ENCODE results near the gene LILRB4. TPM values are rescaled to one million over a fixed set of nuclear protein-coding genes. Genes with fewer than 3 reads are reported as not detected.
"Not testable (repeated sequence)": the region's sequence is repeated elsewhere in the genome, so short reads cannot be mapped to it uniquely, and the experiment has no call there.

LILRB4 gene
- total RNA-seq, 2 experiments from 2014 or later: 0.82 to 3.0 TPM

DNA sequence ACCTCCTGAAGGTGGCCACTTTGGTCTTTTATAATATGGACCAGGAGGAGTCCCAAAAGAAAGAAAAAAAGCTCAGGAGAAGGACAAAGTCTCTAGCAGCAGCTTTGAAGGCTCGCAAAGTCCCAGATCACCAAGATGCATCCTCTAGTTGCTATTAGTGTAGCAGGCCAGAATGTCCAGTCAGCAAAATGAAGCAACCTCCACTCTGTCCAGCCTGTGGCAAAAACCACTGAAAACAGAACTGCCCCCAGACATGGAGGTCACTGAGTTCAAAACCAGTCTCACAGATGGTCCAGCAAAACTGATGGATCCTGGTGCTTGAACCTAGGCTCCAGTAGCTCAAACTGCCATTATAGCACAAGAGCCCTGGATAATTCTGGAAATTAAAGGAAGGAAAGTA is 10.4 kb downstream of the LILRB4 start:
- no peak for DNase-seq (ENCODE audit: low spot score)
- Histone ChIP-seq H3K4me1 (ENCODE audit: insufficient read depth, low read length, poor library complexity, severe bottlenecking) (no peaks in the 10 kb centered on the region), H3K4me2 (ENCODE audit: low read length) (no peak overlapping the region), H2AFZ (ENCODE audit: low read length) (no peak overlapping the region), H3K79me2 (ENCODE audit: insufficient read depth, low read depth, low read length) (no peaks in the 10 kb centered on the region), H3K27ac (ENCODE audit: low read depth, low read length, poor library complexity, severe bottlenecking) (no peak overlapping the region), H3K9me3 (ENCODE audit: low read length) (no peaks in the 10 kb centered on the region), H4K20me1 (ENCODE audit: insufficient read depth, low read length) (no peaks in the 10 kb centered on the region), H3K9me2 (ENCODE audit: insufficient read depth, low read length) (no peaks in the 10 kb centered on the region), H3K36me3 (ENCODE audit: insufficient read depth, low read length) (no peaks in the 10 kb centered on the region), H3K4me3 (ENCODE audit: low read depth, low read length, poor library complexity, severe bottlenecking) (no peak overlapping the region)
- BruUV-seq (replicated peaks): no TSS peak
- intact Hi-C loops (cut with micrococcal nuclease; ENCODE audit: unreplicated experiment): no loop called here
- ChIA-PET POLR2A (no interaction called here), CTCF (ENCODE audit: unreplicated experiment) (interaction anchor here (0.8 kb wide), 1 partner anchor 9 kb away, joined by 3 read pairs; no protein-coding TSS in a partner anchor)
- TF ChIP-seq EZH2phosphoT487 (IDR thresholded peaks at IDR 0.05; ENCODE audit: borderline replicate concordance, low read depth, low read length): no peak
- TF ChIP-seq, protein P1, sequence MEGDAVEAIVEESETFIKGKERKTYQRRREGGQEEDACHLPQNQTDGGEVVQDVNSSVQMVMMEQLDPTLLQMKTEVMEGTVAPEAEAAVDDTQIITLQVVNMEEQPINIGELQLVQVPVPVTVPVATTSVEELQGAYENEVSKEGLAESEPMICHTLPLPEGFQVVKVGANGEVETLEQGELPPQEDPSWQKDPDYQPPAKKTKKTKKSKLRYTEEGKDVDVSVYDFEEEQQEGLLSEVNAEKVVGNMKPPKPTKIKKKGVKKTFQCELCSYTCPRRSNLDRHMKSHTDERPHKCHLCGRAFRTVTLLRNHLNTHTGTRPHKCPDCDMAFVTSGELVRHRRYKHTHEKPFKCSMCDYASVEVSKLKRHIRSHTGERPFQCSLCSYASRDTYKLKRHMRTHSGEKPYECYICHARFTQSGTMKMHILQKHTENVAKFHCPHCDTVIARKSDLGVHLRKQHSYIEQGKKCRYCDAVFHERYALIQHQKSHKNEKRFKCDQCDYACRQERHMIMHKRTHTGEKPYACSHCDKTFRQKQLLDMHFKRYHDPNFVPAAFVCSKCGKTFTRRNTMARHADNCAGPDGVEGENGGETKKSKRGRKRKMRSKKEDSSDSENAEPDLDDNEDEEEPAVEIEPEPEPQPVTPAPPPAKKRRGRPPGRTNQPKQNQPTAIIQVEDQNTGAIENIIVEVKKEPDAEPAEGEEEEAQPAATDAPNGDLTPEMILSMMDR (conservative IDR thresholded peaks at IDR 0.05; ENCODE audit: low read length): no peak

DNA sequence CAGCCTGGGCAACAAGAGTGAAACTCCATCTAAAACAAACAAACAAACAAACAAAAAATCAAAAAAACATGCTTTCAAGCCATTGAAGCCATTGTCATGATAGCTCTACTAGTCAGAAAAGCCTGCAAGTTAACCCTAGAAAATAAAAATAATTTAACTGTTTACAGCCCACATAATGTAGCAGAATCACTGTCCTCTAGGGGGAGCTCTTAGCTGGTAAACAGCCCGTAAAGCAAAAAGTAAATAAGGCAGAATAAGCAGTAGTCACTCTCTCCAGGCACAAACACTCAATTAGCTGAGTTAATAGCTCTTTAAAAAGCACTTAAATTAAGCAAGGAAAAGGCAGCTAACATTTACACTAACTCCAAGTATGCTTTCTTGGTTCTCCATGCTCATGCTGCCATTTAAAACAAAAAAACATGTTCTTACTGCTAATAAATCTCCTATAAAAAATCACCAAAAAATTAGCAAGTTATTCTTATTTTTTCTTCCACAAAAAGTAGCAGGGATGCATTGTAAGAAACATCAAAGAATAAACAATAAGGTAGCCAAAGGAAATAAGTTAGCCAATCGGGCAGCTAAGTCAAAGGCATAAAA is 11.3 kb downstream of the LILRB4 start:
- H4K20me1 ChIP-seq (ENCODE audit: insufficient read depth, low read length): no peaks in the 10 kb centered on the region
- H3K9me2 ChIP-seq (ENCODE audit: insufficient read depth, low read length): no peaks in the 10 kb centered on the region
- intact Hi-C loops (cut with micrococcal nuclease; ENCODE audit: unreplicated experiment): no loop called here
- H3K4me1 ChIP-seq (ENCODE audit: insufficient read depth, low read length, poor library complexity, severe bottlenecking): no peaks in the 10 kb centered on the region
- no peak overlapping the region for H2AFZ ChIP-seq (ENCODE audit: low read length)
- no peaks in the 10 kb centered on the region for H3K79me2 ChIP-seq (ENCODE audit: insufficient read depth, low read depth, low read length)
- H3K27ac ChIP-seq (ENCODE audit: low read depth, low read length, poor library complexity, severe bottlenecking): no peak overlapping the region
- H3K36me3 ChIP-seq (ENCODE audit: insufficient read depth, low read length): no peaks in the 10 kb centered on the region
- H3K9me3 ChIP-seq (ENCODE audit: low read length): no peaks in the 10 kb centered on the region
- H3K4me2 ChIP-seq (ENCODE audit: low read length): no peak overlapping the region
- no peak overlapping the region for H3K4me3 ChIP-seq (ENCODE audit: low read depth, low read length, poor library complexity, severe bottlenecking)
- POLR2A ChIA-PET: no interaction called here
- peak; percentile 63 for DNase-seq (ENCODE audit: low spot score)
- no TSS peak for BruUV-seq (replicated peaks)
- CTCF ChIA-PET (ENCODE audit: unreplicated experiment): interaction anchor here (0.6 to 1.6 kb wide), 3 partner anchors 9 to 244 kb away, joined by 3 read pairs; no protein-coding TSS in a partner anchor
- no peak for TF ChIP-seq EZH2phosphoT487 (IDR thresholded peaks at IDR 0.05; ENCODE audit: borderline replicate concordance, low read depth, low read length)
- TF ChIP-seq, protein P1 (conservative IDR thresholded peaks at IDR 0.05; ENCODE audit: low read length): peak; percentile 92

DNA sequence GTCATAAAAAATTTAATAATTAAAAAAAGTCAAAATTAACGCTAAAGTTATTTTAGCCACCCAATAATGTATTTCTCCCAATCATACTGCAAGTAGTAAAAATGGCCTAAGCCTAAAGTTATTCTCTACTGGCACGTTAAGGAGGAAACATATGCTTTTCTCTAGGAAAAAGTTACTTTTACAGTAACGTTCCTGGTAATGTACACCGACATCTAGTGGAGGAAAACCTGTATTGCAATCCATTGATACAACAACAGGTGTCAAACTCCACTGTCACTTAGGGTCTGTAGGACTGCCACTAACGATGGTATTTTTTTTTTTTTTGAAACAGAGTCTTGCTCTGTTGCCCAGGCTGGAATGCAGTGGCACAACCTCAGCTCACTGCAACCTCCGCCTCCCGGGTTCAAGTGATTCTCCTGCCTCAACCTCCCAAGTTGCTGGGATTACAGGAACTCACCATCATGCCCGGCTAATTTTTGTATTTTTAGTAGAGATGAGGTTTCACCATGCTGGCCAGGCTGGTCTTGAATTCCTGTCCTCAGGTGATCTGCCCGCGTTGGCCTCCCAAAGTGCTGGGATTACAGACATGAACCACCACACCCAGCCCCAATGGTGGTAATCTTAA is 13.5 kb downstream of the LILRB4 start:
- BruUV-seq (replicated peaks); CTCF ChIA-PET (ENCODE audit: unreplicated experiment): not testable (repeated sequence)

More for the DNA sequence above, 13.5 kb downstream of the LILRB4 start:
- H3K4me2 ChIP-seq (ENCODE audit: low read length); H3K4me1 ChIP-seq (ENCODE audit: insufficient read depth, low read length, poor library complexity, severe bottlenecking); H3K9me2 ChIP-seq (ENCODE audit: insufficient read depth, low read length); H2AFZ ChIP-seq (ENCODE audit: low read length); H3K27ac ChIP-seq (ENCODE audit: low read depth, low read length, poor library complexity, severe bottlenecking); H3K9me3 ChIP-seq (ENCODE audit: low read length); POLR2A ChIA-PET; H3K4me3 ChIP-seq (ENCODE audit: low read depth, low read length, poor library complexity, severe bottlenecking); H3K36me3 ChIP-seq (ENCODE audit: insufficient read depth, low read length); H3K79me2 ChIP-seq (ENCODE audit: insufficient read depth, low read depth, low read length); H4K20me1 ChIP-seq (ENCODE audit: insufficient read depth, low read length): not testable (repeated sequence)
- TF ChIP-seq, protein P1 (conservative IDR thresholded peaks at IDR 0.05; ENCODE audit: low read length): peak; percentile 88
- intact Hi-C loops (cut with micrococcal nuclease; ENCODE audit: unreplicated experiment): loop anchor here (1.0 kb wide), 2 partner anchors 23 to 195 kb away; no protein-coding TSS in a partner anchor
- DNase-seq (ENCODE audit: low spot score): peak; percentile 65
